KMS-11 (cell line): ENCODE results near the gene CXADR.

Experiments
- H2AFZ ChIP-seq: fragments of 200-600 bp; sonication (generic); 2 replicates; pipeline ENCODE4 v1.6.1; 2016; ENCODE audit warnings: antibody characterized with exemption, mixed run types, low read depth
- H3K27ac ChIP-seq: fragments of 200-600 bp; sonication (generic); 2 replicates; pipeline ENCODE4 v1.6.1; 2016; ENCODE audit warnings: mild to moderate bottlenecking, mixed run types
- H3K27me3 ChIP-seq: fragments of 200-600 bp; sonication (generic); 2 replicates; pipeline ENCODE4 v1.6.1; 2017; ENCODE audit warnings: mild to moderate bottlenecking, low read depth, mixed run types, moderate library complexity; ENCODE audit not compliant: insufficient read depth
- H3K36me3 ChIP-seq: fragments of 200-600 bp; sonication (generic); 2 replicates; pipeline ENCODE4 v1.6.1; 2017; ENCODE audit warnings: mild to moderate bottlenecking, mixed run types; ENCODE audit not compliant: insufficient read depth
- H3K4me1 ChIP-seq: fragments of 200-600 bp; sonication (generic); 2 replicates; pipeline ENCODE4 v1.6.1; 2016; ENCODE audit warnings: mild to moderate bottlenecking, low read depth, mixed run types; ENCODE audit not compliant: poor library complexity, severe bottlenecking
- H3K4me2 ChIP-seq: fragments of 200-600 bp; sonication (generic); 2 replicates; pipeline ENCODE4 v1.7.0; 2016; ENCODE audit warnings: mild to moderate bottlenecking, mixed run types
- H3K4me3 ChIP-seq: fragments of 200-600 bp; sonication (generic); IDR thresholded peaks from 2 replicates; pipeline ENCODE4 v1.6.1; 2017; ENCODE audit warnings: low read depth, low read length, mixed read lengths; ENCODE audit not compliant: insufficient read depth
- H3K79me2 ChIP-seq: fragments of 200-600 bp; sonication (generic); 2 replicates; pipeline ENCODE4 v1.6.1; 2016; ENCODE audit warnings: low read depth, mixed run types; ENCODE audit not compliant: insufficient read depth
- H3K9ac ChIP-seq: fragments of 200-600 bp; sonication (generic); 2 replicates; pipeline ENCODE4 v1.6.1; 2016; ENCODE audit warnings: mild to moderate bottlenecking, mixed run types
- H4K20me1 ChIP-seq: fragments of 200-600 bp; sonication (generic); 2 replicates; pipeline ENCODE4 v1.6.1; 2016; ENCODE audit warnings: mild to moderate bottlenecking, mixed run types; ENCODE audit not compliant: insufficient read depth
- CTCF ChIP-seq: fragments of 200-600 bp; sonication (generic); conservative IDR thresholded peaks from 2 replicates; pipeline ENCODE4 v1.6.1; 2017; ENCODE audit warnings: low read depth, mild to moderate bottlenecking, antibody characterized with exemption, low read length, moderate library complexity, mixed read lengths

CXADR gene

GRCh38 chr21:17532292-17532691, 19.4 kb downstream of the CXADR start:
- H3K27ac ChIP-seq: no peak overlapping the region
- no peaks in the 10 kb centered on the region for H3K79me2 ChIP-seq
- no peak overlapping the region for H2AFZ ChIP-seq
- no peaks in the 10 kb centered on the region for H3K27me3 ChIP-seq
- no peak for TF ChIP-seq CTCF
- no peaks in the 10 kb centered on the region for H3K36me3 ChIP-seq
- H3K4me3 ChIP-seq: no peak overlapping the region
- H3K4me2 ChIP-seq: no peak overlapping the region
- H4K20me1 ChIP-seq: no peaks in the 10 kb centered on the region
- no peak overlapping the region for H3K9ac ChIP-seq
- H3K4me1 ChIP-seq: no peaks in the 10 kb centered on the region

- H2AFZ ChIP-seq: no peak overlapping the region
- no peaks in the 10 kb centered on the region for H3K36me3 ChIP-seq
- H3K27me3 ChIP-seq: no peaks in the 10 kb centered on the region
- no peaks in the 10 kb centered on the region for H3K4me1 ChIP-seq
- no peak overlapping the region for H3K9ac ChIP-seq
- H4K20me1 ChIP-seq: no peaks in the 10 kb centered on the region
- no peak for TF ChIP-seq CTCF
- no peak overlapping the region for H3K4me2 ChIP-seq
- no peaks in the 10 kb centered on the region for H3K79me2 ChIP-seq
- H3K27ac ChIP-seq: no peak overlapping the region
- no peak overlapping the region for H3K4me3 ChIP-seq
These were observed 23.5 kb downstream of the CXADR start for GRCh38 chr21:17536381-17536780.

GRCh38 chr21:17537299-17537698, 24.5 kb downstream of the CXADR start:
- no peak for TF ChIP-seq CTCF
- H3K27ac ChIP-seq: no peak overlapping the region

GRCh38 chr21:17538576-17538975, 25.7 kb downstream of the CXADR start:
- no peak overlapping the region for H3K9ac ChIP-seq

More at GRCh38 chr21:17537299-17537698, 24.5 kb downstream of the CXADR start:
- H3K4me1 ChIP-seq: no peaks in the 10 kb centered on the region
- H3K4me3 ChIP-seq: no peak overlapping the region
- H3K27me3 ChIP-seq: no peaks in the 10 kb centered on the region
- H2AFZ ChIP-seq: no peak overlapping the region
- no peaks in the 10 kb centered on the region for H3K36me3 ChIP-seq
- H4K20me1 ChIP-seq: no peaks in the 10 kb centered on the region
- no peak overlapping the region for H3K9ac ChIP-seq
- no peaks in the 10 kb centered on the region for H3K79me2 ChIP-seq
- H3K4me2 ChIP-seq: no peak overlapping the region

More at GRCh38 chr21:17538576-17538975, 25.7 kb downstream of the CXADR start:
- H2AFZ ChIP-seq: no peak overlapping the region
- H3K4me1 ChIP-seq: no peaks in the 10 kb centered on the region
- no peak overlapping the region for H3K27ac ChIP-seq
- H3K27me3 ChIP-seq: no peaks in the 10 kb centered on the region
- no peaks in the 10 kb centered on the region for H3K36me3 ChIP-seq
- no peak overlapping the region for H3K4me3 ChIP-seq
- no peaks in the 10 kb centered on the region for H4K20me1 ChIP-seq
- no peak for TF ChIP-seq CTCF
- H3K4me2 ChIP-seq: no peak overlapping the region
- no peaks in the 10 kb centered on the region for H3K79me2 ChIP-seq
